H1 (cell line): Measurements from ENCODE around the gene MSI2. TPM values are rescaled to one million over a fixed set of nuclear protein-coding genes. Genes with fewer than 3 reads are reported as not detected.

Experiments
- CHD2 ChIP-seq: IDR thresholded peaks from 2 replicates; pipeline ENCODE4 v1.6.1; 2012; ENCODE audit warnings: low read length, improper control_type of control experiment
- CHD7 ChIP-seq: fragments of 300-600 bp; sonication (generic); IDR thresholded peaks from 2 replicates; pipeline ENCODE4 v1.7.1; 2012; ENCODE audit warnings: low read length, moderate library complexity, mild to moderate bottlenecking, inconsistent platforms; ENCODE audit not compliant: insufficient replicate concordance
- E2F6 ChIP-seq: IDR thresholded peaks from 2 replicates; pipeline ENCODE4 v1.6.1; 2012; ENCODE audit warnings: inconsistent platforms
- JUND ChIP-seq: IDR thresholded peaks from 2 replicates; pipeline ENCODE4 v1.6.1; 2011; ENCODE audit warnings: mild to moderate bottlenecking, improper control_type of control experiment, low read length
- MAX ChIP-seq: IDR thresholded peaks from 2 replicates; pipeline ENCODE4 v1.6.1; 2012; ENCODE audit warnings: inconsistent platforms
- SAP30 ChIP-seq: fragments of 300-600 bp; sonication (generic); IDR thresholded peaks from 2 replicates; pipeline ENCODE4 v1.7.1; 2012; ENCODE audit warnings: low read length, moderate library complexity, mild to moderate bottlenecking, inconsistent platforms; ENCODE audit not compliant: insufficient read depth, insufficient replicate concordance
- polyA plus RNA-seq, 7 experiments: library from polyadenylated mRNA; depleted of rRNA in 3 of 7; stranded (reverse) in 5 of 7; unstranded in 2 of 7; fragments of >200 nt in 5 of 7; fragments of 200-250 nt in 2 of 7; gene quantifications; 1 replicate in 5 of 7; 2 replicates in 1 of 7; 4 replicates in 1 of 7; pipeline versions ENCODE4 v1.2.1 to v1.2.3, GENCODE V29; 2011 to 2013; ENCODE audit warnings: missing spikeins in 2 of 7, mixed read lengths in 2 of 7
- total RNA-seq: library from RNA; stranded (reverse); fragmentation: NEBNext Ultra II Directional; extraction: Animal tissue kit (Norgen Biotek cat#: 25700); gene quantifications from 2 replicates; pipeline ENCODE4 v1.2.1, GENCODE V29; 2021

MSI2 gene
- total and polyA plus RNA-seq, 2 of the 8 experiments (the other 6 are each of a cell fraction or from before 2014, with no cell fraction given), result 36.7 to 80.6 TPM

GRCh38 chr17:57565176-57565575 is 308.9 kb downstream of the MSI2 start (continued):
- TF ChIP-seq CHD7 (no peak), JUND (no peak), SAP30 (no peak), MAX (no peak), E2F6 (no peak), CHD2 (no peak)
